Ishikawa (cell line): ENCODE data around the gene ESPN.

ENCODE experiments used
- CEBPB ChIP-seq: IDR thresholded peaks from 2 replicates; pipeline ENCODE4 v1.6.1; 2012
- EP300 ChIP-seq: IDR thresholded peaks from 2 replicates; pipeline ENCODE4 v1.6.1; 2012; ENCODE audit warnings: borderline replicate concordance
- TF ChIP-seq, protein P1 (sequence below): IDR thresholded peaks from 2 replicates; pipeline ENCODE4 v1.6.1; 2012; ENCODE audit warnings: low read depth, mild to moderate bottlenecking

DNA sequence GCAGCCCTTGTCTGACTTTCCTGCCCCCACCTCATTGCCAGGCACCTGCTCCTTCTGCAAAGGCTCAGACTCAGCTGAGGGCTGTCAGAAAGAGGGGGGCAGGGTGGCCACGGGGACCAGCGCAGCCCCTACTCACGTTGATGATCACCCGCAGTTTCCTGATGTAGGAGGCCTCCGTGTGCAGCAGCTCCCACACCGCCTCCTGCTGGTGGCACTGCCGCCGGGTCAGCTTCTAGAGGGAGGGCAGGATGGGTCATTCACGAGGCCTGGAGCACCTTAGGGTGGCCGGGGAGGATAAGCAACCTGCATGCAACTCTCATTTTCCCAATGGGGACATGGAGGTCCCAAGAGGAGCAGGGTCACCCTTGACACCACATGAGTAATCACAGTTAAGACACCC, 47.8 kb downstream of the ESPN start:
- no peak for TF ChIP-seq CEBPB
- no peak for TF ChIP-seq EP300
- TF ChIP-seq, protein P1, sequence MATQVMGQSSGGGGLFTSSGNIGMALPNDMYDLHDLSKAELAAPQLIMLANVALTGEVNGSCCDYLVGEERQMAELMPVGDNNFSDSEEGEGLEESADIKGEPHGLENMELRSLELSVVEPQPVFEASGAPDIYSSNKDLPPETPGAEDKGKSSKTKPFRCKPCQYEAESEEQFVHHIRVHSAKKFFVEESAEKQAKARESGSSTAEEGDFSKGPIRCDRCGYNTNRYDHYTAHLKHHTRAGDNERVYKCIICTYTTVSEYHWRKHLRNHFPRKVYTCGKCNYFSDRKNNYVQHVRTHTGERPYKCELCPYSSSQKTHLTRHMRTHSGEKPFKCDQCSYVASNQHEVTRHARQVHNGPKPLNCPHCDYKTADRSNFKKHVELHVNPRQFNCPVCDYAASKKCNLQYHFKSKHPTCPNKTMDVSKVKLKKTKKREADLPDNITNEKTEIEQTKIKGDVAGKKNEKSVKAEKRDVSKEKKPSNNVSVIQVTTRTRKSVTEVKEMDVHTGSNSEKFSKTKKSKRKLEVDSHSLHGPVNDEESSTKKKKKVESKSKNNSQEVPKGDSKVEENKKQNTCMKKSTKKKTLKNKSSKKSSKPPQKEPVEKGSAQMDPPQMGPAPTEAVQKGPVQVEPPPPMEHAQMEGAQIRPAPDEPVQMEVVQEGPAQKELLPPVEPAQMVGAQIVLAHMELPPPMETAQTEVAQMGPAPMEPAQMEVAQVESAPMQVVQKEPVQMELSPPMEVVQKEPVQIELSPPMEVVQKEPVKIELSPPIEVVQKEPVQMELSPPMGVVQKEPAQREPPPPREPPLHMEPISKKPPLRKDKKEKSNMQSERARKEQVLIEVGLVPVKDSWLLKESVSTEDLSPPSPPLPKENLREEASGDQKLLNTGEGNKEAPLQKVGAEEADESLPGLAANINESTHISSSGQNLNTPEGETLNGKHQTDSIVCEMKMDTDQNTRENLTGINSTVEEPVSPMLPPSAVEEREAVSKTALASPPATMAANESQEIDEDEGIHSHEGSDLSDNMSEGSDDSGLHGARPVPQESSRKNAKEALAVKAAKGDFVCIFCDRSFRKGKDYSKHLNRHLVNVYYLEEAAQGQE, result no peak
